Prostate gland (tissue), 2 donors: ENCODE results near the gene ADARB2.
A peak's percentile ranks its signal among the peaks of the same experiment; 100 is the strongest.

Experiments
- CTCF ChIP-seq, 4 experiments: fragments of 200-600 bp in 2 of 4; fragments of 450-650 bp in 2 of 4; sonication (generic) in 2 of 4; IDR thresholded peaks; 1 replicate in 3 of 4; 2 replicates in 1 of 4; pipeline ENCODE4 v1.5.1; 2016 to 2019; ENCODE audit warnings: antibody characterized with exemption in 4 of 4, mild to moderate bottlenecking in 2 of 4, moderate library complexity in 2 of 4
- POLR2A ChIP-seq: fragments of 450-650 bp; IDR thresholded peaks from one replicate; pipeline ENCODE4 v1.6.1; 2016; ENCODE audit warnings: antibody characterized with exemption, mild to moderate bottlenecking
- POLR2AphosphoS5 ChIP-seq: sonication (generic); formaldehyde crosslinking; IDR thresholded peaks from one replicate; pipeline ENCODE4 v1.6.1; 2017; ENCODE audit warnings: antibody characterized with exemption

- TF ChIP-seq POLR2A (no peak), CTCF (IDR thresholded peaks at IDR 0.05) (no peak), POLR2AphosphoS5 (peak; percentile 75)
Measured at GRCh38 chr10:1726861-1727260, 10.5 kb downstream of the ADARB2 start.
